ENCODE results near the gene GOLGA3.
"Not testable (repeated sequence)": the region's sequence is repeated elsewhere in the genome, so short reads cannot be mapped to it uniquely, and the experiment has no call there.

GOLGA3 gene

GRCh38 chr12:132774646-132775275 is 53.9 kb downstream of the GOLGA3 start:
- DNase-seq, result no peak

GRCh38 chr12:132774159-132774558 is 54.5 kb downstream of the GOLGA3 start:
- DNase-seq, result no peak

GRCh38 chr12:132773077-132773955 is 55.4 kb downstream of the GOLGA3 start:
- DNase-seq, result peak; percentile 62

- no peak for DNase-seq
Measured at GRCh38 chr12:132772606-132773005, 56.1 kb downstream of the GOLGA3 start.

- peak; percentile 76 for DNase-seq
Measured at GRCh38 chr12:132771126-132771838, 57.4 kb downstream of the GOLGA3 start.

- no peak for DNase-seq
Measured at GRCh38 chr12:132766380-132767085, 62.1 kb downstream of the GOLGA3 start.

- no peak for DNase-seq
Measured at GRCh38 chr12:132765361-132765760, 63.3 kb downstream of the GOLGA3 start.

- no peak for DNase-seq
Measured at GRCh38 chr12:132764231-132764630, 64.4 kb downstream of the GOLGA3 start.

- DNase-seq, result peak; percentile 92
Measured at GRCh38 chr12:132761921-132762583, 66.6 kb downstream of the GOLGA3 start.

GRCh38 chr12:132761032-132761920 is 67.4 kb downstream of the GOLGA3 start, which contains the start of gene ANKLE2:
TSS of gene ANKLE2 (minus strand) at chr12:132761832. CDS start at chr12:132761798, 34 bp downstream.
- DNase-seq, result peak; percentile 61

- DNase-seq, result no peak
Measured at GRCh38 chr12:132759359-132759758, 69.3 kb downstream of the GOLGA3 start.

GRCh38 chr12:132758825-132759224 is 69.8 kb downstream of the GOLGA3 start:
- not testable (repeated sequence) for DNase-seq

GRCh38 chr12:132754160-132754932 is 74.3 kb downstream of the GOLGA3 start:
- DNase-seq, result no peak

- DNase-seq, result not testable (repeated sequence)
Measured at GRCh38 chr12:132753670-132754069, 75.0 kb downstream of the GOLGA3 start.

- no peak for DNase-seq
Measured at GRCh38 chr12:132748319-132748718, 80.3 kb downstream of the GOLGA3 start.

- no peak for DNase-seq
Measured at GRCh38 chr12:132747896-132748295, 80.8 kb downstream of the GOLGA3 start.

- DNase-seq, result no peak
Measured at GRCh38 chr12:132747395-132747794, 81.3 kb downstream of the GOLGA3 start.

- no peak for DNase-seq
Measured at GRCh38 chr12:132746613-132747012, 82.1 kb downstream of the GOLGA3 start.

- DNase-seq, result no peak
Measured at GRCh38 chr12:132743831-132744230, 84.8 kb downstream of the GOLGA3 start.

GRCh38 chr12:132741620-132742019 is 87.0 kb downstream of the GOLGA3 start:
- no peak for DNase-seq

Measured in CD4-positive, alpha-beta T cell treated with Interleukin-17A for 4 hours (primary cell).